ENCODE measurements around the gene ZNF567.

The ZNF567 gene

DNA sequence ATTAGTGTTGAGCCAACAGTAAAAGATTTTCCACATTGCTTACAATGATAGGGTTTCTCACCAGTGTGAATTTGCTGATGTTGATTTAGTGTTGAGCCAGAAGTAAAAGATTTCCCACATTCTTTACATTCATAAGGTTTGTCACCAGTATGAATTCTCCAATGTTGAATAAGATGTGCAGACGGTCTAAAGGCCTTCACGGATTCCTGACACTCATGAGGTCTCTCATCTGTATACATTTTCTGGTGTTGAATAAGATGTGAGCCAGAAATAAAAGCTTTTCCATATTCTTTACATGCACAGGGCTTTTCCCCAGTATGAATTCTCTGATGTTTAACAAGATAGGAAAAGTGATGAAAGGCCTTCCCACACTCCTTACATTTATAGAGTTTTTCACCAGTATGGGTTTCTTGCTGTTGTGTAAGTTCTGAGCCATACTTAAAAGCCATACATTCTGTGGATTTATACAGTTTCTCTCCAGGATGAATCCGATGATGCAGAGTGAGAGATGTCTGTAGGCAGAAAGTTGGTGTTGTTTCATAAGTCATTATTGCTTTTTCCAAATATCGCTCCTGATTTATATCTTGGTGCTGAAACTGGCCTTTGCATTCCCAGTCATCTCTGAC lies 62.8 kb downstream of the ZNF567 start:
- DNase-seq (ENCODE audit: low spot score) = no peak

Measured in NAMALWA (cell line).